GM19193 (cell line): Measurements from ENCODE around the gene TAAR8.

ENCODE experiments used
- POLR2A ChIP-seq: IDR thresholded peaks from 4 replicates; pipeline ENCODE4 v1.6.1; 2011; ENCODE audit not compliant: insufficient read depth, insufficient read length; ENCODE audit errors: extremely low read depth

Gene TAAR8, protein sequence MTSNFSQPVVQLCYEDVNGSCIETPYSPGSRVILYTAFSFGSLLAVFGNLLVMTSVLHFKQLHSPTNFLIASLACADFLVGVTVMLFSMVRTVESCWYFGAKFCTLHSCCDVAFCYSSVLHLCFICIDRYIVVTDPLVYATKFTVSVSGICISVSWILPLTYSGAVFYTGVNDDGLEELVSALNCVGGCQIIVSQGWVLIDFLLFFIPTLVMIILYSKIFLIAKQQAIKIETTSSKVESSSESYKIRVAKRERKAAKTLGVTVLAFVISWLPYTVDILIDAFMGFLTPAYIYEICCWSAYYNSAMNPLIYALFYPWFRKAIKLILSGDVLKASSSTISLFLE

GRCh38 chr6:132552372-132552771, at the start of gene TAAR8:
TSS of gene TAAR8 (plus strand) at chr6:132552672. CDS start at chr6:132552693, 21 bp downstream.
- TF ChIP-seq POLR2A: no peak

GRCh38 chr6:132504757-132505156, 47.7 kb upstream of the TAAR8 start:
- TF ChIP-seq POLR2A: no peak

- TF ChIP-seq POLR2A: no peak
Measured at GRCh38 chr6:132505158-132505557, 47.3 kb upstream of the TAAR8 start.

DNA sequence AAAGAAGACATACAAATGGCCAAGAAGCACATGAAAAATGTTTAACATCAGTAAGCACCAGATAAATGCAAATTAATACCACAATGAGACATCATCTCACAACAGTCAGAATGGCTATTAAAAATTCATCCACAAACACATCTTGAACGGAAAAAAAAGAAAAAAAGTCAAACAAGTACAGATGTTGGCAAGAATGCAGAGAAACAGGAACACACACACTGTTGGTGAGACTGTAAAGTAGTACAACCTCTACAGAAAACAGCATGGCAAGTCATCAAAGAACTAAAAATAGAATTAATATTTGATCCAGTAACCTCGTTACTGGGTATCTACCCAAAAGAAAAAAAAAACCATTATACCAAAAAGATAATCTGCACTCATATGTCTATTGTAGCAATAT, 46.0 kb upstream of the TAAR8 start:
- no peak for TF ChIP-seq POLR2A

DNA sequence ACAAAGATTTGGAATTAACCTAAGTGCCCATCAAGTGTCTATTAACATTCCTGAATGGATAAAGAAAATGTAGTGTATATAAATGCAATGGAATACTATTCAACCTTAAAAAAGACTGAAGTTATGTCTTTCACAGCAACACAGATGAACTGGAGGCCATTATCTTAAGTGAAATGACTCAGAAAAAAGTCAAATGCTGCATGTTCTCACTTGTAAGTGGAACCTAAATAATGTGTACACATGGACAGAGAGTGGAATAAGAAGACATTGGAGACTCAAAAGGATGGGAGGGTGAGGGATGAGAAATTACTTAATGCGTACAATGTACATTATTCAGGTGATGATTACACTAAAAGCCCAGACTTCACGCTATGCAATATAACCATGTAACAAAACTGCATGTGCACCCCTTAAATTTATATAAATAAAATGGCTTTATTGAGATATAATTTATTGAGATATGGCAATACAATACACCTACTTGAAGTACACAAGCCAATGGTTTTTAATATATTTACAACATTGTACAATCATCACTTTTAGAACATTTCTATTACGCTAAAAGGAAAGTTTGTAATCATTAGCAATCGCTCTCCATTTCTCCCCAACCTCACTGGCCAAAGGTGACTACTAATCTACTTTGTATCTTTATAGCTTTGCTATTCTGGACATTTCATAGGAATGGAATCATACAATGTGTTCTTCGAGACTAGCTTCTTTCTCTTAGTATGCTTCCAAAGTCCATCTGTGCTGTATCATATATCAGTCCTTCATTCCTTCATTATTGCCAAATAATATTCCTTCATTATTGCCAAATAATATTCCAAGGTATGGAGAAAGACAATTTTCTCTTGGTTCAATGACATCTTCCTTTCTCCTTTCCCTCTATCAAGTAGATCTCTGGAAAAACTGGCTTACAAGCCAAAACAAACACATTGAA, 45.3 kb upstream of the TAAR8 start:
- TF ChIP-seq POLR2A: no peak

GRCh38 chr6:132511210-132511830, 41.2 kb upstream of the TAAR8 start:
- no peak for TF ChIP-seq POLR2A

GRCh38 chr6:132511831-132512220, 40.6 kb upstream of the TAAR8 start:
- TF ChIP-seq POLR2A: no peak

DNA sequence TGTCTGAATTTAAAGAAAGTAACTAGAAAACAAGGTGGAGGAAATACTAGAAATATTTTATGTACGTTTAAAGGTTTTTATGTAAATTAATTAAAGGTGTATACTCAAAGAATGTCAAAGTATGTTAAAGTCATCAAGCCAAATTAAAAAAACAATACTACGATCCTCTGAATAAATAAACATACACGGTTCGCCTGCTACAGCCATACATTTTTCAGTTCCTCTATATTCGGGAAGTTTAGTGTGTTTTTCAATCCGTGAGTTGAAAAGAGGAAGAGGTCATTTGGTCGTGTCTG, 40.2 kb upstream of the TAAR8 start:
- no peak for TF ChIP-seq POLR2A

DNA sequence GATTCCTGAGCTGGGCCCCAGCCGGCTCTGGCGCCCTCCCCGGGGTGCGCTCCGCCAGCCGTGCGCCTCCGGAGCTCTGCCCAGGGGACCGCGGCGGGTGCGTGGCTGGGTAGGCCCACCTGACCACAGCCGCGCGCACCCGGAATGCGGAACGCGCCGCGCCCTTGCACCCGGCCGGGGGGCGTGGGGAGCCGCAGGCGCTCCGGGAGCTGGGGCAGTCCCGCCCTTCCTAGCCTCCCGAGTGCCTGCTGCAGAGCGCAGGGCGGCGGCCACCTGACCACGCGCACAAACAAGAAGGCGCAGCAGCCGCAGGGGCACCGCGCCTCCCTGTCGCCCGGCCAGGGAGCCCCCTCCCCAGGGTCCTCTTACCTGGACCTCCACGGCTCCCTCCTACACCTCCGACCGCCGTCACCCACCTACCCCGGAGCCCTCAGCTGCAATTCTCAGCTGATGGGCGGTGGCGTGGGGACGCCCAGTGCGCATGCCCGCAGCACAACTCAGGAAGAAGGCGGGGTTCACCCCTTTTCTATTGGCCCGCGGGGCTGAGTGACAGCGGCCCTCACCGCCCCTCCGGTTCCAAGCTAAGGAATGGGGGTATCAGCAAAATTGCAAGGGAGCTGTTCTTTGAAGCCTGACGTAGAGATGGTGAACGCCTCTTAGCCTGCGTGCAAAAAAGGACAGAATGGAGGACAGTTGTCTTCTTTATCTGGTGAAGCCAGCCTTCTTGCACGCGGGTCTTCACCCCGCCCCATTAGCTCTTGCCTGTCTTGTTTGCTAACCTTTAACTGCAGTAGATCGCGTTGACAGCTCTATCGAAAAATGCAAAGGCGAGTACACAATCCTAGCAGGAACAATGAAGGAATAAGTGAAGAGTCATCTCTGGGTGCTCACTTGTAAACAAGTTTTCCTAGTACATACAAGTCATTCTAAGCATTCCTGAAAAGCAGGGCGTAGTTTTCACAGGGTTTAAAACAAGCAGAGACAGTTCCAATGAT, 39.5 kb upstream of the TAAR8 start, which contains the start of gene STX7:
TSS of gene STX7 (minus strand) at position 479 of the 995 bp plus-strand sequence. CDS start 9,586 bp downstream, outside the sequence.
- peak; percentile 86 for TF ChIP-seq POLR2A

- no peak for TF ChIP-seq POLR2A
Measured at GRCh38 chr6:132513831-132514545, 38.5 kb upstream of the TAAR8 start.

- TF ChIP-seq POLR2A: no peak
Measured at GRCh38 chr6:132515386-132515785, 37.1 kb upstream of the TAAR8 start.

- TF ChIP-seq POLR2A: no peak
Measured at GRCh38 chr6:132520953-132521352, 31.5 kb upstream of the TAAR8 start.

- TF ChIP-seq POLR2A: no peak
Measured at GRCh38 chr6:132524646-132525045, 27.8 kb upstream of the TAAR8 start.

GRCh38 chr6:132525866-132526265, 26.6 kb upstream of the TAAR8 start:
- no peak for TF ChIP-seq POLR2A
